ENCODE data around the gene DRD3. TPM values are rescaled to one million over a fixed set of nuclear protein-coding genes. Genes with fewer than 3 reads are reported as not detected.

Gene DRD3
- total RNA-seq, 1 donor from 2014 or later = not detected

GRCh38 chr3:114112696-114113095, 66.2 kb downstream of the DRD3 start:
- TF ChIP-seq CTCF (conservative IDR thresholded peaks at IDR 0.05) = no peak
- Mint-ChIP-seq H3K27ac (no peak overlapping the region), H3K9me3 (no peaks in the 10 kb centered on the region), H3K4me1 (ENCODE audit: unreplicated experiment) (peaks cover 15% of the 10 kb centered on the region), H3K27me3 (no peaks in the 10 kb centered on the region), H3K4me3 (no peak overlapping the region), H3K36me3 (no peaks in the 10 kb centered on the region)
- DNase-seq (ENCODE audit: extremely low spot score, unreplicated experiment) = no peak

GRCh38 chr3:114111060-114111770, 67.6 kb downstream of the DRD3 start:
- Mint-ChIP-seq H3K27ac (no peak overlapping the region), H3K27me3 (no peaks in the 10 kb centered on the region), H3K4me1 (ENCODE audit: unreplicated experiment) (peaks cover 15% of the 10 kb centered on the region), H3K4me3 (no peak overlapping the region), H3K36me3 (no peaks in the 10 kb centered on the region), H3K9me3 (no peaks in the 10 kb centered on the region)
- TF ChIP-seq CTCF (conservative IDR thresholded peaks at IDR 0.05) = no peak
- DNase-seq (ENCODE audit: extremely low spot score, unreplicated experiment) = no peak

GRCh38 chr3:114110439-114110838, 68.4 kb downstream of the DRD3 start:
- H3K4me3 Mint-ChIP-seq = no peak overlapping the region
- no peak for TF ChIP-seq CTCF (conservative IDR thresholded peaks at IDR 0.05)
- no peaks in the 10 kb centered on the region for H3K9me3 Mint-ChIP-seq
- H3K27me3 Mint-ChIP-seq = no peaks in the 10 kb centered on the region
- H3K27ac Mint-ChIP-seq = no peak overlapping the region
- no peaks in the 10 kb centered on the region for H3K36me3 Mint-ChIP-seq
- H3K4me1 Mint-ChIP-seq (ENCODE audit: unreplicated experiment) = peaks cover 15% of the 10 kb centered on the region
- DNase-seq (ENCODE audit: extremely low spot score, unreplicated experiment) = no peak

- H3K4me3 Mint-ChIP-seq = no peak overlapping the region
- no peak for DNase-seq (ENCODE audit: extremely low spot score, unreplicated experiment)
- no peaks in the 10 kb centered on the region for H3K27me3 Mint-ChIP-seq
- no peak for TF ChIP-seq CTCF (conservative IDR thresholded peaks at IDR 0.05)
- H3K4me1 Mint-ChIP-seq (ENCODE audit: unreplicated experiment) = peaks cover 15% of the 10 kb centered on the region
- H3K27ac Mint-ChIP-seq = no peak overlapping the region
- H3K9me3 Mint-ChIP-seq = no peaks in the 10 kb centered on the region
- no peaks in the 10 kb centered on the region for H3K36me3 Mint-ChIP-seq
These were observed 70.7 kb downstream of the DRD3 start for GRCh38 chr3:114108137-114108536.

- Mint-ChIP-seq H3K27ac (no peak overlapping the region), H3K36me3 (no peaks in the 10 kb centered on the region)
These were observed 74.4 kb downstream of the DRD3 start for GRCh38 chr3:114104414-114104813.

More at GRCh38 chr3:114104414-114104813, 74.4 kb downstream of the DRD3 start:
- no peak for DNase-seq (ENCODE audit: extremely low spot score, unreplicated experiment)
- no peak overlapping the region for H3K4me3 Mint-ChIP-seq
- peaks cover 7% of the 10 kb centered on the region for H3K4me1 Mint-ChIP-seq (ENCODE audit: unreplicated experiment)
- H3K27me3 Mint-ChIP-seq = no peaks in the 10 kb centered on the region
- H3K9me3 Mint-ChIP-seq = no peaks in the 10 kb centered on the region
- no peak for TF ChIP-seq CTCF (conservative IDR thresholded peaks at IDR 0.05)
